HG02938 (cell line): ENCODE data around the gene PLPP3.

Source experiments
- ATAC-seq: cut with Tn5 transposase; IDR thresholded peaks from one replicate; pipeline ENCODE4 v1.9.1; 2021; ENCODE audit warnings: mild to moderate bottlenecking, moderate library complexity; ENCODE audit not compliant: unreplicated experiment

PLPP3 gene

GRCh38 chr1:56466538-56466937 is 112.8 kb downstream of the PLPP3 start:
- no peak for ATAC-seq

DNA sequence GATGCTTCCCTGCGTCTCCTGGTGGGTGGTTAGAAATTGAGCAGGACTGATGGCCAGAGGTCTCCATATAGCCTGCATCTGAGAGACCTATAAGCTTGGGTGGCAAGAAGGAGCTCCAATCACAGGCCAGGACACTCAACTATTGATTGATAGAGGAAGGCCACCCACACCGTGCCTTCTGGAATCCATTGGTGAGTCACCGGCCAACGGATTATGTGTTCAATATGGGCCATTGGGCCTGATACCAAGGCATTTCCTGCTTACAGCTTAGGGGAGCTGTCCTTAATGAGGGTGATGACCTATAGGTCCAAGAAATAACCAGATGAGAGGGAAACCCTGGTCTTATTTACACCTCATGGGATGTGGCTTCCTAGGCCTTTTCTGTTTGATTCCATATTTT is 115.1 kb downstream of the PLPP3 start:
- ATAC-seq = no peak

- no peak for ATAC-seq
Observed at GRCh38 chr1:56463376-56463775, 116.0 kb downstream of the PLPP3 start.

DNA sequence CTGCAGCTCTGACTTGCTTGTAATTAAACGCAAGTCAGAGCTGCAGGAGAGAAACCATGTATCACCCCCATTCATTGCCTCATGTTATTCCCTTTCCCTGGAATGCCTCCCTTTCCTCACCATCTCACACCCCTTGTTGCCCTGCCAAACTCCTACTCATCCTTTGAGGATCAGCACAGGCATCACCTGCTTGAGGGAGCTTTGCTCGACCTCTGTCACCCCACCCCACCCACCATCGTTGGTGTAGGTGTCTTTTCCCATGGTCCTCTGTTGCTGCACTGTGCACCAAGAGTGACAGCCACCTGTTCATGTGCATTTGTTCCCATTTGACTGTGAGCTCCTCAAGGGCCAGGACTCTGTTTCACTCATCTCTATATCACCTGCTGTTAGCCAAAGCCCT is 117.2 kb downstream of the PLPP3 start:
- no peak for ATAC-seq

- no peak for ATAC-seq
Observed at GRCh38 chr1:56461158-56462127, 117.9 kb downstream of the PLPP3 start.

DNA sequence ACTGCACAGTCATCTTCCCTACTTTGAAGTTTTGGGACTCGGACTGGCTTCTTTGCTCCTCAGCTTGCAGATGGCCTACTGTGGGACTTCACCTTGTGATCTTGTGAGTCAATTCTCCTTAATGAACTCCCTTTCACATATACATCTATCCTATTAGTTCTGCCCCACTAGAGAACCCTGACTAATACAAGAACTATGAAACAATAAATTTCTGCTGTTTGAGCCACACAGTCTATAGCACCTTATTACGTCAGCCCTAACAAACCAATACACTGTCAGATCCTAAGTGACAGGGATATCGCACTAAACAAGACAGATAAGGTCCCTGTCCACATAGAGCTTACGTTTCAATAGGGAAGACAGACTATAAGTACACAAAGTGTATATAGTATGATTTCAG is 120.1 kb downstream of the PLPP3 start:
- no peak for ATAC-seq

DNA sequence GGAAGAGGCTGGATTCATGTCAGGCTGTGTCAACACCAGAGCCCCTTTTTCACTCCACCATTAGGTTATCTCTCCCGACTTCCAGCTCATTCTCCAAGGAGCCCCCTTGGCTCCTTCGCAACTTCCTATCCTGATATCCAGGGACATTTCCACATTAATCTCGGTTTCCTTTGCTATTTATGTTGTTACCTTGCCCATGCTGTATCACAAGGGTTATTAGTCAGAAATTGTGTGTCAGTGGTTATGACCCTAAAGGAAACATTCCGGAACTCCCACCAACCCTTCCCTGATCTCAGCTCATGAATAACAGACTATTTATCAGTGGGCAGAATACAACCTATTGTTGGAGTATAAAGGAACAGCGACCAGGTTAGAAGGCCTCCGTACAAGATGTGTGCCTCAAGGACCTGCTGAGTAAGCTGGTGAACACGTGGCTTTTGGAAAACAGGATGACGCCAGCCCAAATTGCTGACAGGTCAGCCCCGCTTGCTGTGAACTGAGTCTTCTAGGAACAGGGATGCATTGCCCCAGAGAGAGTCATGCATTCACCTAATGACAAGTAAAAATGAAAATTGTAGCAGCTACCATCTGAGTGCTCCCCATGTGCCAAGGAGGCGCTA is 121.5 kb downstream of the PLPP3 start:
- no peak for ATAC-seq

DNA sequence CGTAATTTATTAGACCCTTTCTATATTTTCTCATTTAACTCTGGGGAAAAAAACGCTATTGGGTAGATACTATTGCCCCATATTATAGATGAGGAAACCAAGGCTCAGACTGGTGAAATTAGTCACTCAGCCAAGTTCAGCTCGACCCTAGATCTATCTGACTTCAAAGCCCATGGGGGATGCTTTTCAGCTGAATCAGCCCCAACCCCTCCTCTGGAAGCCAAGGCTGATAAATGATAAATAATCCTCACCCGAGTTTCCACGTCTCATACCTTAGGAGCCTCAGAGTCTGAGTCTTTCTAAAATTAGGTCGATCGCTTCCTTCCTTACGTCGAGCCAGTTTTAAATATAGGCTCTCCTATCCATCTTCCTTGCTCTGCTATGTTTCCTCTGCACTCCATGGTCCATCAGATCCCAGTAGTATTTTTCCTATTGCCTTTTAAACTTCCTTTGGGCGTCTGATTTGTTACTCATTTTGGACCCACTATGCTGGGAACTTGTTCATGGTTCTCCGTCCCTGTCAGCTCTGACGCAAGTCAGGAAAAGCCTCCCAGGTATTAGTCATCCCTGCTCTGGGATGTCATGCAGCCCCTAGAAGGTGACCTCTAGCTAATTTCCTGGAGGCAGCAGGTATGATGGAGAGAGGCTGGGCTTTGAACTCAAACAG is 122.8 kb downstream of the PLPP3 start:
- ATAC-seq = no peak

GRCh38 chr1:56453417-56454078 is 125.8 kb downstream of the PLPP3 start:
- ATAC-seq = no peak

GRCh38 chr1:56453016-56453415 is 126.3 kb downstream of the PLPP3 start:
- no peak for ATAC-seq

DNA sequence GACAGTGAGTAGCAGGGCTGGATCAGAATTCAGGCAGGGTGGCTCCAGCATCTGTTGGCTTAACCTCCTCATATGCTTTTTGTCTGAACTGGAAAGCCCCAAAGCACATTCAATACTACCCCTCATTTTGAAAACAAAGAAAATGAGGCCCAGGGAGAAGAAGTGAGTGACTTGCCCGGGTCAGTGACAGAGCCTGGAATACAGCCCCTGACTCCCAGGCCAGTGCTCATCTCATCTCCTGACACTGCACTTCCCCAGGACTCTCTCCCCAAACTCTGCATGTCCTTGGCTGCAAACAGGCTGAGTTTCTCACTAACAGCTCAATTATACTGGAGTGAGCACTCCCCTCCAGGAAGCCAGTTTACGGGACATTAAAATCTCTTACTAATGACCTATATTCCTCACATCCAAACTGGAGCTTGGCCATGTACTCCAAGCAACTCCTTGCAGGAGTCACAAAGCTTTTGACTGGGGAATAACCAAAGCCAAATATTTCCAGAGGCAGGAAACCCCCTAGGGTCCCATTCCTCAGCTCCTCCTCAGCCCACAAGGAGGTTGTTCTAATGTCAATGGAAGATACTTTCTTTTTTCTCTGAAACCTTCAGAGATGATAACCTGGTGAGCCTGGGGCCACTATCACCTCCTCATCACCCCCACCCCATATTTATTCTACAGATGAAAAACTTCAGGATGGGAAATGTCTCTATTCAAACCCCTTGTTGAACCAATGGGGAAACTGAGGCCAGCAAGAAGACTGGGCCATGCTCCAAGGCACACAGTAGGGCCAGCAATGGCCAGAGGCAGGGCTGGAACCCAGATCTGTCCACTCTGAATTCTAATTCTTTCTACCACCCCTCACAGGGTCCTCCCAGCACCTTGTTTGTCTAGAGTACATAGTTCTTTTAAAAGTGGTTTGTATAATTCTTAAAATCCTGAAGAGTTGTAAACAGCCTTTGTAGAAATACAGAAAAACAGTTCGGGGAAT is 127.0 kb downstream of the PLPP3 start:
- ATAC-seq = no peak

- no peak for ATAC-seq
Observed at GRCh38 chr1:56451491-56451890, 127.9 kb downstream of the PLPP3 start.

DNA sequence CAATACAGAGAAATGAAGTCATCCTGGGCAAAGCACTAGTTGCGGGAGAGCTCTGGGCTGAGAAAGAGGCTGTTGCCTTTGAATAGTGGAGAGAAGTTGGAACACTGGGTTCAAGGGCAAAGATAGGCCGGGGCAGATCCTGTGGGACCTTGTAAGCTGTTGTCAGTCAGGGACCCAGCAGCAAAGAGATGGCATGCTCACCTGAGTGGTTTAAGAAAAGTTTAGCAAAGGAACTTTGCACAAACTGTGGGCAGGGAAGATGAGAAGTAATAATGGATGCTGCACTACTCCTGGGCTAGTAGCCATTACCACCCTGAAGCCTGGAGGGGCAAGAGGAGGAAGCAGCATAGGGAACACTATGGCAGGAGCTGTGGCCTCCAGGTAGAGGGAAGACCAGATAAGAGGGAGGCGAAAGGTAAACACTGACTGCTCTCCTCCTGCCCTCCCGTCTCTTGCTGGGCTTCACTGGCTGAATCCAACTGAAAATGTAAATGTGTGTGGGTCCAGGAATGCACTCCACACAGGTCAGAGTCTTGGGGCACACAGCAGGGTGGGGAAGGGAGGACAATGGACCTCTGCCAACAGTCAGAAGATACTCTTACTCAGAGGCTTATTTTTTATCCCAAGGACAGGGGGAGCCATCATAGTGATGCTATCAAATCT is 129.2 kb downstream of the PLPP3 start:
- ATAC-seq = no peak

GRCh38 chr1:56448529-56449300 is 130.6 kb downstream of the PLPP3 start:
- ATAC-seq = no peak

DNA sequence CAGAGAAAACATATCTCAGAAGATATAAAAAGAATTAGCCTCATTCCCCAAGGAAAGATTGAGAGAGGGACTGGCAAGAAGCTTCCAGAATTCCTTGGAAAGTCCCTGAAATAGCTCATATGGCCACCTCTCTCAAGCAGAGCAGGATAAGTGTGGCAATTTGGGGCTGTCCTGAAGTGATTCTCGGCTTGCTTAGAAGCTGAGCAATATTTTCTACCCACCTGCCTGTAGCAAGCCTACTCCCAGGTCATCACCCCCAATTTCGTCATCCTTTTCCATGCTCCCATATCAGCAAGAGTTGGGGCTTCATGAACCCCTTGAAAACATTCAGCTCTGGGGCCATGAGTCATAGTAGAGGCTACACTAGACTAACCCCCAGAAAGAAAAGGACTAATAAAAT is 131.5 kb downstream of the PLPP3 start:
- no peak for ATAC-seq

- ATAC-seq = no peak
Observed at GRCh38 chr1:56446531-56447098, 132.7 kb downstream of the PLPP3 start.

- ATAC-seq = no peak
Observed at GRCh38 chr1:56444960-56445646, 134.3 kb downstream of the PLPP3 start.
